HG02973 (cell line): Measurements from ENCODE around the gene LMBR1L.

Experiments used
- ATAC-seq: cut with Tn5 transposase; IDR thresholded peaks from one replicate; pipeline ENCODE4 v1.9.1; 2021; ENCODE audit warnings: moderate library complexity; ENCODE audit not compliant: unreplicated experiment

Gene LMBR1L

GRCh38 chr12:49121047-49121696 is 10.5 kb upstream of the LMBR1L start:
- ATAC-seq: no peak

- no peak for ATAC-seq
Measured at GRCh38 chr12:49111206-49111605, 559 bp upstream of the LMBR1L start.

- no peak for ATAC-seq
Measured at GRCh38 chr12:49109641-49110463, 795 bp downstream of the LMBR1L start.

- no peak for ATAC-seq
Measured at GRCh38 chr12:49108958-49109404, 1.7 kb downstream of the LMBR1L start.

DNA sequence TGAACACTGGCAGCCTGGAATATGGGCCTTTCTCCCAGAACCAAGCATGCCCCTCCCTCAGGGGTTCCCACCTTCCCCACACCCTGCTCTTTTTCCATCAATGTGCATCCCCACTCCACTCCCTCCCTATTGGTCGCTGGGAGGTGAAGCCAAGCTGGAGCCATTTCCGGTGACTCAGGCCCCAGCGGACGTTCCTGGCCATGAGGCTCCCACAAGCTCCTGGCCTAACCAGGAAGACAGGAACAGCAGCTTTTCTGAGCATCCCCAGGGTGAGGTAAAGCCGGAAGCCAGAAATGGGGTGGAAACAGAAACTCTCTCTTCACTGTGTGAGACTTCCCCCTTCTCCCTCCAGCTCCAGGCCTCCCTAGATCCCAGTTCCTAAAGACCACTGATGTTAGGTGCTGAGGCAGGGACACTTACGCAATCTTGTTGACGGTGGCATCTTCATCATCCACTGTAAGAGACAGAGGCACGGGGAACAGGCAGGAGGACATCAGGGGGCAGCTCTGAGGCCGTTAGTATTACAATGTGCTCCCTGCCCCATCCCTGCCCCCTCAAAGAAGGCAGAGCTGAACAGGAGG is 5.1 kb downstream of the LMBR1L start:
- no peak for ATAC-seq

DNA sequence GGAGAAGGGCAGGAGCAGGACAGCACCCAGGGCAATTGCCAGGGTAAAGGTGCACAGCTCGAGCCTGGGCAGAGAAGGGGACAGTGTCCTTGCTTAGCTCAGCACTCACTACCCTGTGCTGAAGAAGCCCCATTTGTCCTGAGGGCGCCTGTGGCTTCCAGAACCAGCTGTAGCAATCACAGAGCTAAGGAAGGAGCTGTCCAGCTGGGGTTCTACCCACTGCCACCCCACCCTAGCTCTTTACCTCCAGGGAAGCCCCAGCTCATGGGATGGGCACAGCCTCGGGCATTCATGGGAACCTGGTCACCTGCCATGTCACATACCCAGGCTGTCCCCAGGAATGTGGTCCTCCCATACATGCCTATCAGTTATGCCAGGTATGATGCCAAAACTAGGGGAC is 5.8 kb downstream of the LMBR1L start:
- no peak for ATAC-seq

DNA sequence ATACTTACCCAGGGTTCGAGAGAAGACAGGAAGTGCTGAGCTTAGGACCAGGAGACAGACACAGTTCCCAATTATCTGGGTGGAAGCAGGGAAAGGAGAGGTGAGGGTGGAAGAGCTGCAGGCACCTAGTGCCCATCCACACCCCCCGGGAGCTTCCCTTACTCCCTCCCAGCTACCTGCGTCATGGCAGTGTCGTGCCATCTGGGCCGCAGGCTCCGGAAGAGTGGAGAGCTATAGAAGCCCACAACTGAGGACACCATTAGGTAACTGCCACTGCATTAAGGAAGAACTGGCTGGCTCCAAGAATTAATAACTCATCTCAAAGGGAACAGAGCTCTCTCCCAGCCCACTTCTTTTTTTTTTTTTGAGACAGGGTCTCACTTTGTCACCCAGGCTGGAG is 10.3 kb downstream of the LMBR1L start:
- no peak for ATAC-seq

DNA sequence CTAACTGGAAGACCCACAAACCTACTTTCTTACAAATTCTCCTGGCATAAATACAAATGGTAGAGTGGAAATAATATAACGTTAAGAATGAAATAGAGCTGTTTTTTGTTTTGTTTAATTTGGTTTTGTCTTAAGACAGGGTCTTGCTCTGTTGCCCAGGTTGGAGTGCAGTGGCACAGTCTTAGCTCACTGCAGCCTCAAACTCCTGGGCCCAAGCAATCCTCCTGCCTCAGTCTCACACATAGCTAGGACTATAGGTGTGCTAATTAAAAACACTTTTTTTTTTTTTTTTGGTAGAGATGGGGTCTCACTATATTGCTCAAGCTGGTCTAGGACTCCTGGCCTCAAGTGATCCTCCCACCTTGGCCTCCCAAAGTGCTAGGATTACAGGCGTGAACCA is 11.9 kb downstream of the LMBR1L start:
- no peak for ATAC-seq

DNA sequence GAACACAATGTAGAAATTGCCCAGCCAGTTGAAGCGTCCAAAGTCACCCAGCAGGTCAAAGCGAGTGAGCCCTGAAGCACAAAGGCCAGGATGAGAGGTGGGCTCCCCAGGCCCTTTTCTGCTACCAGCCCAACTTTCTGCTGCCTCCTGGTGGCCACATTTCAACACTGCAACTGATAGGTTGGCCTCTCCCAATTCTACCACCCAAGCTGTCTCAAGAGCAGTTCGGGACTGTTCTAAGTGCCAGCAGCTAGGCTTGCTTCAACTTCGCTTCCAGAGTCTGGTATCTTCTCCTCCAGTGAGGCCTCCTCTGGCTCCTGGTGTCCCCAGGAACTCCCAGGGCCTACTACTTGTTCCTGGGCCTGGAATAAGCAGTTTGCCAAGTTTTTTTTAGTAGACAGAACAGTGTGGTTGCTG is 12.6 kb downstream of the LMBR1L start:
- ATAC-seq: no peak

DNA sequence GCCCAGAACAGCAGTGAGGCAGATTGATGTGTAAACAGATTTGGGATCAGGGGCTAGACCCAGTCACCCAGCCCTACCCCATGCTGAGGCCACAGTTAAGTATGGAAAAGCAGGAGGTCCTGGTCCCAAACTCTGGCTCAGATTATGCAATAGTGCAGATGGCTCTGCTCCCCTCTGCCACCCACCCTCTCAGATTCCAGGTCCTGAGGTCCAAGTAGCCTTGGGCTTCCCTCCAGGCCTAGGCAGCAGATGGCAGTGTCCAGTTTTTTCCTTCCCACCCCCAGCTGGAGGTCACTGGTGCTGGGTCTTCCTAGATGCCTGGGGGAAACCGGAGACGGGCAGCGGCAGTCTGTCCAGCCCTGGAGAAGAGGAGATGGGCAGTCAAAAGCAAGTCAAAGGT is 13.3 kb downstream of the LMBR1L start:
- no peak for ATAC-seq

GRCh38 chr12:49094975-49095365 is 15.7 kb downstream of the LMBR1L start:
- ATAC-seq: no peak

DNA sequence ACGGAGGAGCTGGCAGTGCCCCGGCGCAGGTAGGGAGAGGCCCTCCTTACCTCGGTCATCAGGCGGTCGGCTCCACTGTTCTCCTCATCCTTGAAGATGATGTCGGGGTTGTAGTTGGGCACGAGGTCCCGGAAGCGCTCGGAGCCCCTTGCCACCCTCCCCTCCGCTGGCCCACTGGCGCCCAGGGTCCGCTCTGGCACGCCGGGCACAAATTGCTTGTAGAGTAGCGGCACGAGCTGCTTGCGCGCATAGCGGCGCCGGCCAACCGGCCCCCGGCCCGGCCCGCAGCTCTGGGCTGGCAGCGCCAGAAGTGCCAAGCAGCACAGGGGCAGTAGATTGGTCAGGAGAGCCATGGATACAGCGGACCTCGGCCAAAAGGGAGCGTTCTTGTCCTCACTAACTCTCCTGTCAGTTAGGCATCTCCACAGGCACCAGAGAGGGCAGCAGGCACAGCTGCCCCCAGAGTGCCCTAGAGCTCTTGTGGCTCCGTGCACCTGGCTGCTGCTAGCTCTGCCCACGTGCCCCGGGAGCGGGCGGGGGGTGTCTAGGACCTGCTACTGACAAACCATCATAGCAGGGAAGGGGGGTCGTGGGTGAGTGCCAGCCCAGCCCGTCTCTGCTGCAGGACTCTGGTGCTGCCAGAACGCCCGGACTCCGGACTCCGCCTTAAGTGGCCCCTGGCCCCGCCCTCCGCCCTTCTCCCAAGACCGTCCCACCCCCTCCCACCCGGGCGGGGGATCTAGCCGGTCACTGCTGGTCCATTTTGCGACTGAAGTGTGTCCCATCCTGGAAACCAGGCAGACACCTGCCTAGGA is 16.3 kb downstream of the LMBR1L start, which contains the start of gene DHH:
TSS of gene DHH (minus strand) at position 642 of the 815 bp plus-strand sequence. CDS start at position 353, 289 bp downstream.
- no peak for ATAC-seq

DNA sequence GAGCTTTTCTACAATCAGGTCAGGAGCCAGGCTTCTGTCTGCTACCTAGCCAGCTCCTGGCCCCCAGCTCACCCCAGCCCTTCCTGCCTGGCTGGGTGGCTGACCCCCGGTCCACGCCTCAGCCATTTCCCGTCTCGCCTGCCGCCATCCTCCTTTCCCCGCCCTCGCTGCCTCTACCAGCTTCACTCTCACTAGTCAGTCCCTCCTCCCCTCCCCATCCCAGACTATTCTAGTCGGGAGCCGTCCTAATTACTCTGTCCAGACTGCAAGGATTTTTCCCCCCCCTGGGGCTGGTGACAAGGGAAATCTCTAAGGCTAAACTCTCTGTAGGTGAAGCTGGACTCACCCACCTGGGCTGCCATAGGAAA is 16.9 kb downstream of the LMBR1L start:
- ATAC-seq: no peak

- no peak for ATAC-seq
Measured at GRCh38 chr12:49092816-49093406, 17.7 kb downstream of the LMBR1L start.

- no peak for ATAC-seq
Measured at GRCh38 chr12:49092086-49092815, 18.4 kb downstream of the LMBR1L start.

DNA sequence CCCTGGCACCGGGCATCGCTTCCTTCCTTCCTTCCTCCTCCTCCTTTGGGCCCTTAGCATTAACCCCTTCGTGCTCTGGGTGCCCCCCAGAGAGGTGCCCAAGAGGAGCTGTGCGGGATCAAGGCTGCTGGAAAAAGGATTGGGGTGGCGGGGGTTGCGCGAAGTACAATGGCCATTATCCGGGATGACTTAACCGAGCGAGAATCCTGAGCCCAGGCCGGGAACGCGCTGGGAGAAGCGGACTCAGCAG is 18.9 kb downstream of the LMBR1L start:
- ATAC-seq: no peak

GRCh38 chr12:49091056-49091835 is 19.4 kb downstream of the LMBR1L start:
- no peak for ATAC-seq

- ATAC-seq: no peak
Measured at GRCh38 chr12:49089821-49090773, 20.6 kb downstream of the LMBR1L start.

GRCh38 chr12:49088932-49089330 is 21.7 kb downstream of the LMBR1L start:
- ATAC-seq: no peak
